ENCODE measurements around the gene TMEM86A. TPM values are rescaled to one million over a fixed set of nuclear protein-coding genes. Genes with fewer than 3 reads are reported as not detected.
"Not testable (repeated sequence)": the region's sequence is repeated elsewhere in the genome, so short reads cannot be mapped to it uniquely, and the experiment has no call there.

The TMEM86A gene
- polyA plus RNA-seq, 1 of the 3 experiments (the other 2 are of a cell fraction): 1.2 TPM

GRCh38 chr11:18669711-18670110 lies 28.9 kb upstream of the TMEM86A start (continued):
- no peak for TF ChIP-seq CTCF (IDR thresholded peaks at IDR 0.05)
- no peak for TF ChIP-seq PBX3 (IDR thresholded peaks at IDR 0.05)

GRCh38 chr11:18671246-18671645 lies 27.3 kb upstream of the TMEM86A start:
- Histone ChIP-seq H3K9ac (no peak overlapping the region), H4K20me1 (ENCODE audit: insufficient read depth) (no peaks in the 10 kb centered on the region), H3K4me1 (ENCODE audit: control insufficient read depth in 1 of 2, insufficient read depth in 2 of 2, low read depth in 1 of 2, low read length in 1 of 2) (no peaks in the 10 kb centered on the region), H3K9me3 (no peaks in the 10 kb centered on the region), H3K79me2 (ENCODE audit: insufficient read depth) (no peaks in the 10 kb centered on the region), H3K27me3 (ENCODE audit: insufficient read depth) (no peaks in the 10 kb centered on the region), H2AFZ (ENCODE audit: low read depth) (no peak overlapping the region), H3K36me3 (replicated peaks in 1 of 2; ENCODE audit: control insufficient read depth in 1 of 2, insufficient read depth in 2 of 2, low read length in 1 of 2) (no peaks in the 10 kb centered on the region), H3K9me2 (no peaks in the 10 kb centered on the region), H3K4me3 (ENCODE audit: low read depth in 2 of 2, low read length in 1 of 2) (no peak overlapping the region), H3K27ac (ENCODE audit: low read depth in 2 of 2, low read length in 1 of 2) (no peak overlapping the region), H3F3A (replicated peaks; ENCODE audit: insufficient read depth) (no peaks in the 10 kb centered on the region), H3K4me2 (no peak overlapping the region)
- no peak for TF ChIP-seq MEF2A (IDR thresholded peaks at IDR 0.05; ENCODE audit: borderline replicate concordance, low read depth)
- no peak for TF ChIP-seq ZBTB33 (IDR thresholded peaks at IDR 0.05; ENCODE audit: borderline replicate concordance, low read depth)
- TF ChIP-seq IRF3 (IDR thresholded peaks at IDR 0.05; ENCODE audit: low read depth, low read length): no peak
- TF ChIP-seq MXI1 (IDR thresholded peaks at IDR 0.05; ENCODE audit: low read depth, low read length): no peak
- no peak for TF ChIP-seq REST (IDR thresholded peaks at IDR 0.05; ENCODE audit: low read depth, low read length)
- WGBS (ENCODE audit: low lambda C conversion rate): 53% methylated on average over 2 of the region's 2 CpGs
- ChIA-PET POLR2A (no interaction called here), CTCF (no interaction called here)
- DNase-seq: no peak

- H3K9me2 ChIP-seq; H3K4me1 ChIP-seq (ENCODE audit: control insufficient read depth in 1 of 2, insufficient read depth in 2 of 2, low read depth in 1 of 2, low read length in 1 of 2); DNase-seq; H3K4me2 ChIP-seq; H3K36me3 ChIP-seq (replicated peaks in 1 of 2; ENCODE audit: control insufficient read depth in 1 of 2, insufficient read depth in 2 of 2, low read length in 1 of 2); H4K20me1 ChIP-seq (ENCODE audit: insufficient read depth); H3K4me3 ChIP-seq (ENCODE audit: low read depth in 2 of 2, low read length in 1 of 2); H2AFZ ChIP-seq (ENCODE audit: low read depth); H3K27ac ChIP-seq (ENCODE audit: low read depth in 2 of 2, low read length in 1 of 2); POLR2A ChIA-PET; H3F3A ChIP-seq (replicated peaks; ENCODE audit: insufficient read depth); H3K27me3 ChIP-seq (ENCODE audit: insufficient read depth); H3K79me2 ChIP-seq (ENCODE audit: insufficient read depth); H3K9me3 ChIP-seq; H3K9ac ChIP-seq; CTCF ChIA-PET: not testable (repeated sequence)
- 80% methylated on average over 7 of the region's 7 CpGs for WGBS (ENCODE audit: low lambda C conversion rate)
Observed at GRCh38 chr11:18672209-18672608, 26.4 kb upstream of the TMEM86A start.
